GM18868 (cell line): Measurements from ENCODE around the gene TUBA4B.

Experiments used
- ATAC-seq: cut with Tn5 transposase; IDR thresholded peaks from one replicate; pipeline ENCODE4 v1.9.1; 2021; ENCODE audit warnings: mild to moderate bottlenecking, moderate library complexity; ENCODE audit not compliant: unreplicated experiment

Gene TUBA4B

GRCh38 chr2:219252900-219253752 is at the start of gene TUBA4B:
Gene TUBA4B, plus strand, starts transcription at chr2:219253243. Its CDS starts 165 bp downstream, at chr2:219253408.
- ATAC-seq, result no peak

- ATAC-seq, result no peak
Observed at GRCh38 chr2:219204425-219205164, 48.4 kb upstream of the TUBA4B start.

GRCh38 chr2:219205165-219205538 is 47.9 kb upstream of the TUBA4B start:
- ATAC-seq, result no peak

GRCh38 chr2:219205981-219206327 is 47.1 kb upstream of the TUBA4B start:
- ATAC-seq, result no peak

- ATAC-seq, result peak; percentile 97
Observed at GRCh38 chr2:219206328-219207133, 46.5 kb upstream of the TUBA4B start, which contains the start of gene ZFAND2B. Gene ZFAND2B, plus strand, starts transcription at chr2:219206782. Its CDS starts 206 bp downstream, at chr2:219206988.

- ATAC-seq, result no peak
Observed at GRCh38 chr2:219207134-219207883, 45.7 kb upstream of the TUBA4B start.

GRCh38 chr2:219207884-219208740 is 44.9 kb upstream of the TUBA4B start:
- ATAC-seq, result no peak

- ATAC-seq, result no peak
Observed at GRCh38 chr2:219209236-219210195, 43.5 kb upstream of the TUBA4B start.

GRCh38 chr2:219210196-219210885 is 42.7 kb upstream of the TUBA4B start:
- no peak for ATAC-seq

GRCh38 chr2:219210886-219211362 is 42.1 kb upstream of the TUBA4B start:
- no peak for ATAC-seq

- no peak for ATAC-seq
Observed at GRCh38 chr2:219213026-219213415, 40.0 kb upstream of the TUBA4B start.

- no peak for ATAC-seq
Observed at GRCh38 chr2:219213486-219214071, 39.5 kb upstream of the TUBA4B start.

GRCh38 chr2:219214141-219214540 is 38.9 kb upstream of the TUBA4B start:
- no peak for ATAC-seq

- ATAC-seq, result no peak
Observed at GRCh38 chr2:219214786-219215185, 38.3 kb upstream of the TUBA4B start.

GRCh38 chr2:219215871-219216534 is 37.0 kb upstream of the TUBA4B start:
- no peak for ATAC-seq

- ATAC-seq, result no peak
Observed at GRCh38 chr2:219216535-219216915, 36.5 kb upstream of the TUBA4B start.

GRCh38 chr2:219218217-219218731 is 34.8 kb upstream of the TUBA4B start:
- peak; percentile 25 for ATAC-seq
